NCI-H774 (cell line): ENCODE results near the gene FOS.
"Not testable (repeated sequence)": the region's sequence is repeated elsewhere in the genome, so short reads cannot be mapped to it uniquely, and the experiment has no call there.

Experiments used
- DNase-seq: peaks from one replicate; lab custom pipeline; 2025; lab: John Stamatoyannopoulos, UW

The FOS gene

DNA sequence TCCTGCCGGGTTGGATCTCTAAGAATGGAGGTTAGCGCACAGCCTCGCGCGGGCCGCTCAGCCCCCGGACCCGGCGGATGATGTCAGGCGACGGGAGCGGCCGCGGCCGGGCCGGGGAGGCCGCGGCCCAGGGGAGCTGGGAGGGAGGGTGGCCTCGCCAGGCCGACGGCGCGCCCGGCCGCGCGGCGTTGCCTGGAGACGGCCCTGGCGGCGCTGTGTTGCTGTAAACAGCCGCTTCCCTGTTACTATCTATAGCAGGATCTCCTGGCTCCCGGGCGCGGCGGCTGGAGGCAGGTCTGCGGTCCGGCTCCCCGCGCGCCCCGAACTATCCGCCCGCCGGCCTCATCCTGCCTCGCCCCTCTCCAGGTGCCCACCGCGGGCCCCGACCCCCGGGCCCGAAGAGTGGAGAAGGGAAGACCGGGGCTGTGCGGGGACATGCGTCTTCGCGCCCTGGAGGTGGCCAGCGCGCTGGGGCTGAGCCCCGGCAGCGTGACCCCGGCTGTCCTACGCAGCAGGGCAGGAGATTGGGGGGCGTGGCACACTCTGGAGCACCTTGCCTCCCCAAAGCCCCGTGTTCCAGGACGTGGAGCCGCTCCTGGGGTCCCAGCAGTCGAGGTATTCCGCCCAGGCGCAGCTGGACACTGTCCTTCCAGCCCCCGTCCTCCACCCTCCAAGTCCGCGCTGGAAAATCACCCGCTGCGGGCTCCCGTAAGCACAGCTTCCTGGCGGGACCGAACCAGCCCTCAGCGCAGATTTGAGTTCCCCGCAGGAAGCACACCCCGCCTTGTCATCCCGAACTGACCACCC is 1.4 kb upstream of the FOS start:
- DNase-seq = peak; percentile 70

DNA sequence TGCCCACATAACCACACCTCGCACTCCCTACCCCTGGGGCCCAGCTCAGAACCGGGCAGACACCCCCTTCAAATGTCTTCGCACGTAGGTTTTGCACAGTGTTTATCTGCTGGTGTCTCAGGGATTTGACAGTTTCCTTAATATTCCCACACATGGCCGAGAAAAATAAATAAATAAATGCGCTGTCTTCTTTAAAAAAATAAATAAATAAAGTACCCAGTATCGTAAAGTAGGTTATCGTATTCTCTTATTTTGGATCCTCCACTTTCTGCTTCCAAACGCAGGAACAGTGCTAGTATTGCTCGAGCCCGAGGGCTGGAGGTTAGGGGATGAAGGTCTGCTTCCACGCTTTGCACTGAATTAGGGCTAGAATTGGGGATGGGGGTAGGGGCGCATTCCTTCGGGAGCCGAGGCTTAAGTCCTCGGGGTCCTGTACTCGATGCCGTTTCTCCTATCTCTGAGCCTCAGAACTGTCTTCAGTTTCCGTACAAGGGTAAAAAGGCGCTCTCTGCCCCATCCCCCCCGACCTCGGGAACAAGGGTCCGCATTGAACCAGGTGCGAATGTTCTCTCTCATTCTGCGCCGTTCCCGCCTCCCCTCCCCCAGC is 710 bp upstream of the FOS start:
- no peak for DNase-seq

DNA sequence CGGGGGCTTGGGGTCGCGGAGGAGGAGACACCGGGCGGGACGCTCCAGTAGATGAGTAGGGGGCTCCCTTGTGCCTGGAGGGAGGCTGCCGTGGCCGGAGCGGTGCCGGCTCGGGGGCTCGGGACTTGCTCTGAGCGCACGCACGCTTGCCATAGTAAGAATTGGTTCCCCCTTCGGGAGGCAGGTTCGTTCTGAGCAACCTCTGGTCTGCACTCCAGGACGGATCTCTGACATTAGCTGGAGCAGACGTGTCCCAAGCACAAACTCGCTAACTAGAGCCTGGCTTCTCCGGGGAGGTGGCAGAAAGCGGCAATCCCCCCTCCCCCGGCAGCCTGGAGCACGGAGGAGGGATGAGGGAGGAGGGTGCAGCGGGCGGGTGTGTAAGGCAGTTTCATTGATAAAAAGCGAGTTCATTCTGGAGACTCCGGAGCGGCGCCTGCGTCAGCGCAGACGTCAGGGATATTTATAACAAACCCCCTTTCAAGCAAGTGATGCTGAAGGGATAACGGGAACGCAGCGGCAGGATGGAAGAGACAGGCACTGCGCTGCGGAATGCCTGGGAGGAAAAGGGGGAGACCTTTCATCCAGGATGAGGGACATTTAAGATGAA is 630 bp downstream of the FOS start:
- DNase-seq = no peak

DNA sequence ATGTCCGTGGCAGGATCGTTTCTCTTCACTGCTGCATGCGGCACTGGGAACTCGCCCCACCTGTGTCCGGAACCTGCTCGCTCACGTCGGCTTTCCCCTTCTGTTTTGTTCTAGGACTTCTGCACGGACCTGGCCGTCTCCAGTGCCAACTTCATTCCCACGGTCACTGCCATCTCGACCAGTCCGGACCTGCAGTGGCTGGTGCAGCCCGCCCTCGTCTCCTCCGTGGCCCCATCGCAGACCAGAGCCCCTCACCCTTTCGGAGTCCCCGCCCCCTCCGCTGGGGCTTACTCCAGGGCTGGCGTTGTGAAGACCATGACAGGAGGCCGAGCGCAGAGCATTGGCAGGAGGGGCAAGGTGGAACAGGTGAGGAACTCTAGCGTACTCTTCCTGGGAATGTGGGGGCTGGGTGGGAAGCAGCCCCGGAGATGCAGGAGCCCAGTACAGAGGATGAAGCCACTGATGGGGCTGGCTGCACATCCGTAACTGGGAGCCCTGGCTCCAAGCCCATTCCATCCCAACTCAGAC is 1.2 kb downstream of the FOS start:
- no peak for DNase-seq

DNA sequence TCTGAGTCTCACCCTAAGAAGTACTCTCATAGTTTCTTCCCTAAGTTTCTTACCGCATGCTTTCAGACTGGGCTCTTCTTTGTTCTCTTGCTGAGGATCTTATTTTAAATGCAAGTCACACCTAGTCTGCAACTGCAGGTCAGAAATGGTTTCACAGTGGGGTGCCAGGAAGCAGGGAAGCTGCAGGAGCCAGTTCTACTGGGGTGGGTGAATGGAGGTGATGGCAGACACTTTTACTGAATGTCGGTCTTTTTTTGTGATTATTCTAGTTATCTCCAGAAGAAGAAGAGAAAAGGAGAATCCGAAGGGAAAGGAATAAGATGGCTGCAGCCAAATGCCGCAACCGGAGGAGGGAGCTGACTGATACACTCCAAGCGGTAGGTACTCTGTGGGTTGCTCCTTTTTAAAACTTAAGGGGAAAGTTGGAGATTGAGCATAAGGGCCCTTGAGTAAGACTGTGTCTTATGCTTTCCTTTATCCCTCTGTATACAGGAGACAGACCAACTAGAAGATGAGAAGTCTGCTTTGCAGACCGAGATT is 1.7 kb downstream of the FOS start:
- no peak for DNase-seq

DNA sequence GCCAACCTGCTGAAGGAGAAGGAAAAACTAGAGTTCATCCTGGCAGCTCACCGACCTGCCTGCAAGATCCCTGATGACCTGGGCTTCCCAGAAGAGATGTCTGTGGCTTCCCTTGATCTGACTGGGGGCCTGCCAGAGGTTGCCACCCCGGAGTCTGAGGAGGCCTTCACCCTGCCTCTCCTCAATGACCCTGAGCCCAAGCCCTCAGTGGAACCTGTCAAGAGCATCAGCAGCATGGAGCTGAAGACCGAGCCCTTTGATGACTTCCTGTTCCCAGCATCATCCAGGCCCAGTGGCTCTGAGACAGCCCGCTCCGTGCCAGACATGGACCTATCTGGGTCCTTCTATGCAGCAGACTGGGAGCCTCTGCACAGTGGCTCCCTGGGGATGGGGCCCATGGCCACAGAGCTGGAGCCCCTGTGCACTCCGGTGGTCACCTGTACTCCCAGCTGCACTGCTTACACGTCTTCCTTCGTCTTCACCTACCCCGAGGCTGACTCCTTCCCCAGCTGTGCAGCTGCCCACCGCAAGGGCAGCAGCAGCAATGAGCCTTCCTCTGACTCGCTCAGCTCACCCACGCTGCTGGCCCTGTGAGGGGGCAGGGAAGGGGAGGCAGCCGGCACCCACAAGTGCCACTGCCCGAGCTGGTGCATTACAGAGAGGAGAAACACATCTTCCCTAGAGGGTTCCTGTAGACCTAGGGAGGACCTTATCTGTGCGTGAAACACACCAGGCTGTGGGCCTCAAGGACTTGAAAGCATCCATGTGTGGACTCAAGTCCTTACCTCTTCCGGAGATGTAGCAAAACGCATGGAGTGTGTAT is 2.4 kb downstream of the FOS start:
- no peak for DNase-seq

DNA sequence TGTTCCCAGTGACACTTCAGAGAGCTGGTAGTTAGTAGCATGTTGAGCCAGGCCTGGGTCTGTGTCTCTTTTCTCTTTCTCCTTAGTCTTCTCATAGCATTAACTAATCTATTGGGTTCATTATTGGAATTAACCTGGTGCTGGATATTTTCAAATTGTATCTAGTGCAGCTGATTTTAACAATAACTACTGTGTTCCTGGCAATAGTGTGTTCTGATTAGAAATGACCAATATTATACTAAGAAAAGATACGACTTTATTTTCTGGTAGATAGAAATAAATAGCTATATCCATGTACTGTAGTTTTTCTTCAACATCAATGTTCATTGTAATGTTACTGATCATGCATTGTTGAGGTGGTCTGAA is 3.0 kb downstream of the FOS start:
- DNase-seq = no peak

DNA sequence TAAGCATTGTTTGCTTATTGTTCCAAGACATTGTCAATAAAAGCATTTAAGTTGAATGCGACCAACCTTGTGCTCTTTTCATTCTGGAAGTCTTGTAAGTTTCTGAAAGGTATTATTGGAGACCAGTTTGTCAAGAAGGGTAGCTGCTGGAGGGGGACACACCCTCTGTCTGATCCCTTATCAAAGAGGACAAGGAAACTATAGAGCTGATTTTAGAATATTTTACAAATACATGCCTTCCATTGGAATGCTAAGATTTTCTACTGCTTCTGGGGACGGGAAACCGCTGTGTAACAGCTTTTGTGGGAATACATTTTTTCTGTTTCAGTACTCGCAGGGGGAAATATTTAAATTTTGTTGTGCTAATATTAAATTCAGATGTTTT is 3.5 kb downstream of the FOS start:
- no peak for DNase-seq

DNA sequence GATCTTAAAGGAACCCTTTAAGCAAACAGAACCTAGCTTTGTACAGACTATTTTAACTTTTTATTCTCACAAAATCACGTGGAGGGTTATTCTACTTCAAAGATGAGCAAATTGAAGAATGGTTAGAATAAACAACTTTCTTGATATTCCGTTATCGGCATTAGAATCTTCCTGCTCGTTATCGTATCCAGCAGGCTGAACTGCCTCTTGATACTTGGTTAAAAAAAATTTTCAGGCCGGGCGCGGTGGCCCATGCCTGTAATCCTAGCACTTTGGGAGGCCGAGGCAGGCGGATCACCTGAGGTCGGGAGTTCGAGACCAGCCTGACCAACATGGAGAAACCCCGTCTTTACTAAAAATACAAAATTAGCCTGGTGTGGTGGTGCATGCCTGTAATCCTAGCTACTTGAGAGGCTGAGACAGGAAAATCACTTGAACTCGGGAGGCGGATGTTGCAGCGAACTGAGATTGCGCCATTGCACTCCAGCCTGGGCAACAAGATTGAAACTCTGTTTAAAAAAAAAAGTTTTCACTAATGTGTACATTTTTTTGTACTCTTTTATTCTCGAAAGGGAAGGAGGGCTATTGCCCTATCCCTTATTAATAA is 4.0 kb downstream of the FOS start:
- DNase-seq = not testable (repeated sequence)

DNA sequence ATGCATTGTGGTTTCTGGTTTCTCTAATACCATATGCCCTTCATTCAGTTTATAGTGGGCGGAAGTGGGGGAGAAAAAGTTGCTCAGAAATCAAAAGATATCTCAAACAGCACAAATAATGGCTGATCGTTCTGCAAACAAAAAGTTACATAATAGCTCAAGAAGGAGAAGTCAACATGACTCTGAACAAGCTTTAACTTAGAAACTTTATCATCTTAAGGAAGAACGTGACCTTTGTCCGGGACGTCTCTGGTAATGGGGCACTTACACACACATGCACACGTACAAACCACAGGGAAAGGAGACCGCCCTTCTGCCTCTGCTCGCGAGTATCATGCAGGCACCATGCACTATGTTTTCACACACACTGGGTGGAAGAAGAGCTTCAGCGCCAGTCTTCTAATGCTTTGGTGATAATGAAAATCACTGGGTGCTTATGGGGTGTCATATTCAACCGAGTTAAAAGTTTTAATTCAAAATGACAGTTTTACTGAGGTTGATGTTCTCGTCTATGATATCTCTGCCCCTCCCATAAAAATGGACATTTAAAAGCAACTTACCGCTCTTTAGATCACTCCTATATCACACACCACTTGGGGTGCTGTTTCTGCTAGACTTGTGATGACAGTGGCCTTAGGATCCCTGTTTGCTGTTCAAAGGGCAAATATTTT is 4.7 kb downstream of the FOS start:
- no peak for DNase-seq

DNA sequence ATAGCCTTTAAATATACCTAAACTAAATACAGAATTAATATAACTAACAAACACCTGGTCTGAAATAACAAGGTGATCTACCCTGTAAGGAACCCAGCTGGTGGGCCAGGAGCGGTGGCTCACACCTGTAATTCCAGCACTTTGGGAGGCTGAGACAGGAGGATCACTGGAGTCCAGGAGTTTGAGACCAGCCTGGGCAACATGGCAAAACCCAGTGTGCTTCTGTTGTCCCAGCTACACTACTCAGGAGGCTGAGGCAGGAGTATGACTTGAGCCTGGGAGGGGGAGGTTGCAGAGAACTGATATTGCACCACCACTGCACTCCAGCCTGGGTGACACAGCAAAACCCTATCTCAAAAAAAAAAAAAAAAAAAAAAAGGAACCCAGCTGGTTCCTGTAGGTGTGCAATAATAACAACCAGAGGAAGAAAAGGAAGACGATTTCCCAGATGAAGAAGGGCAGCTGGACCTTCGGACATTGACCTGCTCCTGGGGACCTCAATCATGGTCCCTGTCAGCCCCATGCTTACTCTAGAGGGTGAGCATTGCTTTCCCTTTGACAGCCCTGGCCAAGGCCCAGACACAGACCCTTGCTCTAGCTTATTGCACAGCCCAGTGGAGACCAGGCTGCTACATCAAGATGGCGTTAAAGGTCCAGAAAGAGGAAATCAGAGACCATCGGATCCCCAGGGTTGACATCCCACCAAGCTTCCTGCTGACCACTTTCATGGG is 5.4 kb downstream of the FOS start:
- no peak for DNase-seq

DNA sequence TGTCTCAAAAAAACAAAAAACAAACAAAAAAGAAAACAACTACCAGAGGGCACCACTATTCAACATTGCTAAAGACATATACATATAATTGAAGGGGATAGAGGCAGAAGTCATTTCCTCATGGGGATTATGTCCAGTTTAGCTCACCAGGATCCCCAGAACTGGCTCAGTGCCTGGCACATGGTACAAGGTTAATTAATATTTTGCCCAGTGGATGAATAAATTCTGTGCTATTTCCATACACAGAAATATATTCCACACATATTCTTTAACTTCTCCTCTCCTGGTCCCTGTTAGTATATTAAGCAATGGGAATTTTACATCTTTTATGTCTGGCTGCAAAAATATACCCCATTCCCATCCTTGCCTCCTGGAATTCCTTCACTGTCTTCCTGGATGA is 6.7 kb downstream of the FOS start:
- DNase-seq = no peak

DNA sequence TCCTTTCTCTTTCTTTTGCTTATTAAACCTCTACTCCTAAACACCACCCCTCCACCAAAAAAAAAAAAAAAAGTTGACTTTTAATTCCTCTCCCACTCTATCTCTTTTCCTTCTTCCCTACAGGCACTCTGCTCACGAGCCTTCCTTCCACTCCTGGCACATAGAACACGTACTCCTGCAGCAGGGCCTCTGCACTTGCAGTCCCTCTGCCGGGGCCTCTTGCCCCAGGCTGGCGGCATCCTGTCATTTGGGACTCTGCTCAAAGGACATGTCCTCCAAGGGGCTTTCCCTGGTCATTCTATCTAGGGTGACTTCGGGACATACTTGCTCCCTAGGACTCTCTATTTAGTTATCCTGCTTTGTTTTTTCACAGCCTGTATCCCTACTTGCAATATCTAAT is 7.7 kb downstream of the FOS start:
- no peak for DNase-seq

DNA sequence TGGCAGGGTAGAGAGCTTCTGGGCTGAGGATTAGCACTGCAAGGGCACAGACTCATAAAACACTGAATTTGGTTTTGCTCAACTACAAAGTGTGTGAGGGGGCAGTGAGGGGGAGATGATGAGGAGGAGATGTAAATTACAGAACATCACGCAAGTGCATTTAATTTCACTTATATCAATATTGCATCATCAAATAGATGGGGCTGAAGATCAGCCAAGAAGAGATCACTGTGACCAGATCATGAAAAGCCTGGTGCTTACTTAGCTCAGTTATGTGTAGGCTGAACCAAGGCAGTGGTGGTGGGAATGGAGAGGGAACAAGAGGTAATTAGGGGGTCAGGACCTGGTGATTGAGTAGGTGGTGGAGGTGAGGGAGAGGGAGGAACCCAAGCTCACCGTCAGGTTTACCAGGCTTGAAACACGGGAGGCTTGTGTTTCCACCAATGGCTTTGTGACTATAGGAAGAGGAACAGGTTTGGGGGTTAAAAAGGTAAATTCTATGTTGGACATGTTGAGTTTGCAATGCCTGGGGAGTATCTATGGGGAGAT is 11.3 kb downstream of the FOS start:
- no peak for DNase-seq

DNA sequence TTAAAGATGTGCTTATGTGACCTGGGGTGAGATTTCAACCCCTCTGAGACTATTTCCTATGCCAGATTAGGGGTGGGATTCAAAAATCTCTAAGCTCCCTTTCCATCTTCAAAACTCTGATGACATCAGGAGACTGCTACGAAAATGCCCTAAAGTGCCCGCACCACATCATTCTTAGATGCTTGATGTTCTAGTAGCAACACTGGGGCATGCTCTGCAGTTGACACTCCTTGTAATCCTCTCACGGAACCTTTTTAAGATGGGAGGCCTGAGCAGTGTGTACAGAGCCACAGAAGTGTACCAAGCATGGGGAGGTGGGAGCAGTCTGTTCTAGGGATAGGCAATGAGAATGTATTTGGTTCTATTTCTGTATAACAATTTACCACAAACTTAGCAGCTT is 12.2 kb downstream of the FOS start:
- DNase-seq = no peak

DNA sequence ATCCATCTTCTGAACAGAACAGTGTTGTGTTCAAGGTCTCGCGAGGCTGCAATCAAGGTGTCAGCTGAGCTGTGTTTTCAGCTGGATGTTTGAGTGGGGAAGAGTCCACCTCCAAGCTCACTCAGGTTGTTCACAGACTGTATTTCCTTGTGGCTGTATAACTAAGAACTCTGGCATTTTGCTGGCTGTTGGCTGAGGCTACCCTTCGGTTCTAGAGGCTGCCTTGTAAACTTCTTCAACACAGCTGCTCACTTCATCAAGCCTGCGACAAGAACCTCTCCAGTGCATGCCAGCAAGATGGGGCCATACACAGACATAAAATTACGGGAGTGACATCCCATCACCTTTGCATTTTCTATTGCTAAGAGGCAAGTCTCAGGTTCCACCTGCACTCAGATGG is 12.7 kb downstream of the FOS start:
- no peak for DNase-seq

DNA sequence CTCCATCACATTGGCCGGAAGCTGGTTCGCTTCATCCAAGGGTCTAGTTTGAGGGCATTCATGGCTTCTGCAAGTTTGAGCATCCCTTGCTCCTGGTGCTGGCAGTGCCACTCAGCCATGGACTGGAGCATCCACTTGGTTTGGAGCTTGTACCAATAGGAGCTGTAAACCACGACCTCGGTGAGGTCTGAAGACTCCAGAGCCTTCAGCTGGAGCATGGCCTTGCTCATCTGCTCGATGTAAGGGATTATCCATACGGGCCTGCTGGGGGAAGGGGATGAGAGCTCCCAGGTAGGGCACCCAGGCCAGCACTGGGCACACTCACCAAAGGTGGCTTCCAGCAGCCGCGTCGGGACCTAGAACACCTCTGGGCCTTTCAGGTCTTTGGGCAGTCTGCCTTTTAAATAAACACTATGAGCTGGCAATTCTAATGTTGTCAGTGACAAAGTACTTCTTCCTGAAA is 13.5 kb downstream of the FOS start:
- no peak for DNase-seq

DNA sequence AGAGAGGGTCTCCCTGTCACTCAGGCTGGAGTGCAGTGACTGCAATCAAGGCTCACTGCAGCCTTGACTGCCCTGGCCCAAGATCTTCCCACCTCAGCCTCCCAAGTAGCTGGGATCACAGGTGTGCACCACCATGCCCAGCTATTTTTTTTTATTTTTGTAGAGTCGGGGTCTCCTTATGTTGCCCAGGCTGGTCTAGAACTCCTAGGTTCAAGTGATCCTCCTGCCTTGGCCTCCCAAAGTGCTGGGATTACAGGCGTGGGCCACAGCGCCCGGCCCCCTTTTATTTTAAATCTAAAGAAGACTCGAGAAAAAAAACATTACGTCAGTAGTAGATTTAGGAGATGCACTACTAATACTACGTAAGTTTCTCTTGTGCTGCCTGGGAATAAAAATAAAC is 14.3 kb downstream of the FOS start:
- DNase-seq = no peak

DNA sequence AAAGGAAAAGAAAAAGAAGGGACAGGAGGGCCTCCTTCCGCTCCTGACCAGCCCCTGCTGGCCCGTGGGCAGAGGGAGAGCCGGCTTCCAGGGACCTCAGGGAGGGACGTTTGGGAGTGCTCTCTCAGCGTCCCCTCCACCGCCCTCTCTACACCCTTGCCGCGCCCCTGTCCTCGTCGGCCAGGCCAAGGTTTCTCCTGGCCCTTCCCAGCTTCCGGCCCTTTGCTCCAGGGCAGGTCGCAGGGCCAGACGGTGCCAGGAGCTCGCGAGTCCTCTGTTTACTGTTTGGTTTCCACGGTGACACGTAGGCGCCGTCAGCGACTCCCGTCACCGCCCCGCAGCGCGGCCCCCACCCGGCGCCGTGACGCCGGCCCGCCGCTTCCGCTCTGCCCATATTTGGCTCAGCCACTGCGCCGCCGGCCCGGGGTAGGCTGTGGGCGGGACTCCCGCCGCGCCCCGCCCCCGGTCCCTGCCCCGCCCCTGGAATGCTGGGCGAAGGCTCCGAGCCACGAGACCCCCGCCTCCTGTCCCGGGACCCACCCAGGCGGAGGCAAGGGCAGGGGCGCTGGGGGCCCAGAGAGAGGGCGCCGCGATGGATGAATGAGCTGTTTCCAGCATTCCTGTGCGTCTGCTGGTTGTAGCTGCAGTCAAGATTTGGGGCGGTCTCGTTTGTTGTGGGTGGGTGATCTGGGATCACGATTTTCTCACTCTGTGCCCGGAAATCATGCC is 15.5 kb downstream of the FOS start:
- peak; percentile 88 for DNase-seq
